HepG2 (cell line): Measurements from ENCODE around the gene CMPK1. TPM values are rescaled to one million over a fixed set of nuclear protein-coding genes. Genes with fewer than 3 reads are reported as not detected.

Experiments
- ATAC-seq: fragments of 200-7000 bp; cut with Tn5 transposase; 3 replicates; pipeline ENCODE4 v1.9.1; 2020; ENCODE audit warnings: mild to moderate bottlenecking, moderate library complexity
- BruUV-seq: library from RNA; stranded (reverse); fragments of 400-500 nt; replicated peaks from 2 replicates; lab custom pipeline; 2021; lab: Mats Ljungman, UMichigan
- CTCF ChIA-PET: fragments of 300-600 bp; formaldehyde crosslinking; extraction: SDS; loops from one replicate; lab custom pipeline; 2021; ENCODE audit warnings: low total read pairs, inconsistent platforms, low intra/inter-chr PET ratio; lab: Yijun Ruan, JAX
- POLR2A ChIA-PET: fragments of 350-600 bp; sonication (Branson Sonifier 250); formaldehyde crosslinking; loops from one replicate; lab custom pipeline; 2020; ENCODE audit warnings: antibody characterized with exemption, inconsistent platforms; lab: Yijun Ruan, JAX
- DNase-seq: peaks from one replicate; pipeline ENCODE4 v3.0.0-alpha.2; 2015; ENCODE audit warnings: low spot score
- FAIRE-seq: peaks from 3 replicates; lab custom pipeline; 2011; peaks lifted over from hg19 to GRCh38; lab: Jason Lieb, UNC
- H2AFZ ChIP-seq: one replicate; pipeline ENCODE4 v1.6.1; 2011; ENCODE audit warnings: low read length, inconsistent platforms
- H3K27ac ChIP-seq: fragments of 300-600 bp; 3 replicates; pipeline ENCODE4 v1.8.0; 2011; ENCODE audit warnings: mixed run types, mild to moderate bottlenecking, mixed read lengths, low read length, inconsistent platforms; ENCODE audit not compliant: insufficient read depth; ENCODE audit errors: extremely low read length
- H3K27me3 ChIP-seq, 2 experiments: fragments of 200-600 bp in 1 of 2; 2 replicates in 1 of 2; 3 replicates in 1 of 2; pipeline versions ENCODE4 v1.6.0 to v1.8.0; 2011; ENCODE audit warnings: low read length in 2 of 2, mild to moderate bottlenecking in 2 of 2, moderate library complexity in 2 of 2, inconsistent platforms in 1 of 2; ENCODE audit not compliant: insufficient read depth in 2 of 2, control insufficient read depth in 1 of 2
- H3K36me3 ChIP-seq, 2 experiments: fragments of 200-600 bp in 1 of 2; replicated peaks in 1 of 2; 2 replicates in 1 of 2; 3 replicates in 1 of 2; pipeline versions ENCODE4 v1.5.1 to v1.8.0; 2011; ENCODE audit warnings: low read length in 2 of 2, inconsistent platforms in 1 of 2; ENCODE audit not compliant: insufficient read depth in 2 of 2, control insufficient read depth in 1 of 2
- H3K4me1 ChIP-seq: 2 replicates; pipeline ENCODE4 v1.5.1; 2012; ENCODE audit warnings: low read length, inconsistent platforms; ENCODE audit not compliant: insufficient read depth
- H3K4me2 ChIP-seq: 2 replicates; pipeline ENCODE4 v1.6.0; 2011; ENCODE audit warnings: low read depth, low read length, inconsistent platforms
- H3K4me3 ChIP-seq, 3 experiments: fragments of 200-600 bp in 1 of 3; sonication (generic), shearing (Covaris generic) in 1 of 3; replicated peaks in 1 of 3; 2 replicates each; pipeline ENCODE4 v1.5.1; 2011 to 2016; ENCODE audit warnings: low read length in 3 of 3, inconsistent platforms in 2 of 3, low read depth in 2 of 3, mild to moderate bottlenecking in 2 of 3, control low read depth in 1 of 3, mixed read lengths in 1 of 3; ENCODE audit not compliant: insufficient read depth in 1 of 3
- H3K79me2 ChIP-seq: one replicate; pipeline ENCODE4 v1.6.1; 2011; ENCODE audit warnings: low read length, inconsistent platforms; ENCODE audit not compliant: insufficient read depth
- H3K9ac ChIP-seq: 2 replicates; pipeline ENCODE4 v1.6.0; 2011; ENCODE audit warnings: mild to moderate bottlenecking, low read depth, low read length, inconsistent platforms; ENCODE audit not compliant: insufficient read depth
- H3K9me3 ChIP-seq: 2 replicates; pipeline ENCODE4 v1.5.1; 2012; ENCODE audit warnings: mild to moderate bottlenecking, low read length
- H4K20me1 ChIP-seq: 2 replicates; pipeline ENCODE4 v1.6.0; 2011; ENCODE audit warnings: inconsistent platforms, mild to moderate bottlenecking, low read length, moderate library complexity; ENCODE audit not compliant: insufficient read depth
- ARID4A ChIP-seq: sonication (generic); formaldehyde crosslinking; IDR thresholded peaks from 2 replicates; pipeline ENCODE4 v1.5.0; 2020; ENCODE audit warnings: mild to moderate bottlenecking, missing genetic modification reagents, borderline replicate concordance
- CBX5 ChIP-seq: sonication (generic); formaldehyde crosslinking; IDR thresholded peaks from 2 replicates; pipeline ENCODE4 v1.4.0; 2020; ENCODE audit warnings: missing genetic modification reagents, borderline replicate concordance
- FOXK2 ChIP-seq: fragments of 450-650 bp; IDR thresholded peaks from 2 replicates; pipeline ENCODE4 v1.6.1; 2016
- POLR2A ChIP-seq, 2 experiments: IDR thresholded peaks; 2 replicates each; pipeline ENCODE4 v1.6.1; 2011; ENCODE audit warnings: low read depth in 2 of 2, low read length in 2 of 2, mild to moderate bottlenecking in 1 of 2, moderate library complexity in 1 of 2; ENCODE audit not compliant: insufficient read depth in 1 of 2
- POLR2G ChIP-seq: fragments of 200-400 bp; formaldehyde crosslinking; IDR thresholded peaks from 2 replicates; pipeline ENCODE4 v1.6.1; 2018; ENCODE audit warnings: mild to moderate bottlenecking, low read depth, low read length, moderate library complexity
- THYN1 ChIP-seq: sonication (generic); formaldehyde crosslinking; IDR thresholded peaks from 2 replicates; pipeline ENCODE4 v1.8.1; 2023; ENCODE audit warnings: low read depth, mild to moderate bottlenecking, moderate library complexity, missing genetic modification reagents, borderline replicate concordance
- ZNF17 ChIP-seq: sonication (generic); formaldehyde crosslinking; IDR thresholded peaks from 2 replicates; pipeline ENCODE4 v1.5.0; 2020; ENCODE audit warnings: mild to moderate bottlenecking, missing genetic modification reagents
- ZNF235 ChIP-seq: sonication (generic); formaldehyde crosslinking; IDR thresholded peaks from 2 replicates; pipeline ENCODE4 v1.8.1; 2023; ENCODE audit warnings: mild to moderate bottlenecking, missing genetic modification reagents, borderline replicate concordance
- ZNF30 ChIP-seq: sonication (generic); formaldehyde crosslinking; IDR thresholded peaks from 2 replicates; pipeline ENCODE4 v1.5.0; 2020; ENCODE audit warnings: mild to moderate bottlenecking, missing genetic modification reagents
- ZNF446 ChIP-seq: sonication (generic); formaldehyde crosslinking; IDR thresholded peaks from 2 replicates; pipeline ENCODE4 v1.5.0; 2020; ENCODE audit warnings: mild to moderate bottlenecking, missing genetic modification reagents
- ZNF558 ChIP-seq: sonication (generic); formaldehyde crosslinking; IDR thresholded peaks from 2 replicates; pipeline ENCODE4 v1.9.0; 2022; ENCODE audit warnings: mild to moderate bottlenecking, missing genetic modification reagents, borderline replicate concordance
- ZNF800 ChIP-seq: sonication (generic); formaldehyde crosslinking; IDR thresholded peaks from 2 replicates; pipeline ENCODE4 v1.4.0; 2020; ENCODE audit warnings: missing genetic modification reagents
- WGBS: methylation state at CpG from one replicate; pipeline ENCODE4 v1.1.6; 2017; ENCODE audit warnings: low lambda C conversion rate; 5-methylcytosine and 5-hydroxymethylcytosine counted together
- in situ Hi-C: cut with HindIII; loops from 2 replicates; pipeline ENCODE4 v1.10.0; 2017; ENCODE audit warnings: low pct_unique_long_range_greater_than_20kb; ENCODE audit not compliant: extremely low pct_ligation_motif_present
- intact Hi-C: fragments of 100-400 bp; cut with micrococcal nuclease; formaldehyde crosslinking; loops from one replicate; pipeline ENCODE4 v1.10.0; 2022; ENCODE audit not compliant: unreplicated experiment
- polyA plus RNA-seq, 8 experiments: library from polyadenylated mRNA; depleted of rRNA in 3 of 8; stranded (reverse) in 7 of 8; unstranded in 1 of 8; fragments of >200 nt; fragmentation: Illumina TruSeq in 4 of 8; extraction: Trizol in 4 of 8; gene quantifications; 2 replicates each; pipeline versions ENCODE4 v1.2.1 to v1.2.3, GENCODE V29; 2011 to 2016; ENCODE audit warnings: low read depth in 4 of 8, missing spikeins in 1 of 8, mixed read lengths in 1 of 8; ENCODE audit not compliant: insufficient read depth in 1 of 8
- total RNA-seq, 5 experiments: library from RNA; depleted of rRNA; stranded (reverse); fragments of >200 nt; fragmentation: Illumina TruSeq; extraction: Trizol; gene quantifications; 2 replicates each; pipeline ENCODE4 v1.2.3, GENCODE V29; 2016; ENCODE audit warnings: low read depth in 1 of 5

Gene CMPK1
- total and polyA plus RNA-seq, 2 of the 13 experiments (the other 11 are each of a cell fraction or from before 2014, with no cell fraction given), result 38.3 to 92.0 TPM

- no peaks in the 10 kb centered on the region for H4K20me1 ChIP-seq
- no peak overlapping the region for H3K9ac ChIP-seq
- in situ Hi-C loops (loop anchor here (5.0 kb wide), 1 partner anchor 34 kb away; no protein-coding TSS in a partner anchor), intact Hi-C loops (loop anchor here (1.0 to 5.0 kb wide), 2 partner anchors 36 to 339 kb away; no protein-coding TSS in a partner anchor)
- ChIA-PET CTCF (interaction anchor here (1.2 to 1.5 kb wide), 3 partner anchors 36 to 337 kb away, joined by 5 to 13 read pairs (median 6); no protein-coding TSS in a partner anchor), POLR2A (interaction anchor here (1.0 to 1.9 kb wide), 2 partner anchors 49 to 54 kb away, joined by 5 to 7 read pairs; partner anchors contain the start of genes CMPK1 and FOXD2)
- peak; percentile 86 for FAIRE-seq
- no peak overlapping the region for H3K4me3 ChIP-seq
- H3K36me3 ChIP-seq, result no peaks in the 10 kb centered on the region
- DNase-seq, result no peak
- no peaks in the 10 kb centered on the region for H3K79me2 ChIP-seq
- H3K4me2 ChIP-seq, result no peak overlapping the region
- no peak for TF ChIP-seq ZNF446 (CRISPR knock-in tag)
- TF ChIP-seq CBX5, result 0 out of 2 replicates have a peak, but pooled peaks have one; percentile 30
- no peak for TF ChIP-seq ARID4A (CRISPR knock-in tag)
- no peak for TF ChIP-seq THYN1
- TF ChIP-seq ZNF235 (CRISPR knock-in tag), result no peak
- 0 out of 4 replicates have a peak, but pooled peaks of 1 of the 2 experiments have one; percentile 18 for TF ChIP-seq POLR2A (IDR thresholded peaks at IDR 0.05; ENCODE audit: insufficient read depth in 1 of 2, low read depth in 2 of 2, low read length in 2 of 2)
- TF ChIP-seq ZNF800, result no peak
- no peak for TF ChIP-seq ZNF30 (CRISPR knock-in tag)
- TF ChIP-seq POLR2G, result 0 out of 2 replicates have a peak, but pooled peaks have one; percentile 31
- TF ChIP-seq ZNF558 (CRISPR knock-in tag), result no peak
- TF ChIP-seq ZNF17 (CRISPR knock-in tag), result no peak
- TF ChIP-seq FOXK2, result no peak
- ATAC-seq, result peak; percentile 4; the same call in 2 of the 3 replicates
- H3K27ac ChIP-seq, result no peak overlapping the region
- H3K4me1 ChIP-seq, result peaks cover 60% of the 10 kb centered on the region
- no peaks in the 10 kb centered on the region for H3K27me3 ChIP-seq
- TSS peak; percentile 18 for BruUV-seq
- no peaks in the 10 kb centered on the region for H3K9me3 ChIP-seq
- H2AFZ ChIP-seq, result no peak overlapping the region
- WGBS, result 85% methylated on average over 6 of the region's 10 CpGs
These were observed 54.7 kb downstream of the CMPK1 start for GRCh38 chr1:47388030-47388890.
